ACHN (cell line): ENCODE results near the gene NSUN7.
"Not testable (repeated sequence)": the region's sequence is repeated elsewhere in the genome, so short reads cannot be mapped to it uniquely, and the experiment has no call there.

Source experiments
- DNase-seq: peaks from one replicate; pipeline ENCODE4 v3.0.0-alpha.2; 2015
- in situ Hi-C: cut with HindIII; loops from 2 replicates; pipeline ENCODE4 v1.10.0; 2017; ENCODE audit warnings: low sequenced_read_pairs, low pct_ligation_motif_present, low pct_unique_long_range_greater_than_20kb

Gene NSUN7

DNA sequence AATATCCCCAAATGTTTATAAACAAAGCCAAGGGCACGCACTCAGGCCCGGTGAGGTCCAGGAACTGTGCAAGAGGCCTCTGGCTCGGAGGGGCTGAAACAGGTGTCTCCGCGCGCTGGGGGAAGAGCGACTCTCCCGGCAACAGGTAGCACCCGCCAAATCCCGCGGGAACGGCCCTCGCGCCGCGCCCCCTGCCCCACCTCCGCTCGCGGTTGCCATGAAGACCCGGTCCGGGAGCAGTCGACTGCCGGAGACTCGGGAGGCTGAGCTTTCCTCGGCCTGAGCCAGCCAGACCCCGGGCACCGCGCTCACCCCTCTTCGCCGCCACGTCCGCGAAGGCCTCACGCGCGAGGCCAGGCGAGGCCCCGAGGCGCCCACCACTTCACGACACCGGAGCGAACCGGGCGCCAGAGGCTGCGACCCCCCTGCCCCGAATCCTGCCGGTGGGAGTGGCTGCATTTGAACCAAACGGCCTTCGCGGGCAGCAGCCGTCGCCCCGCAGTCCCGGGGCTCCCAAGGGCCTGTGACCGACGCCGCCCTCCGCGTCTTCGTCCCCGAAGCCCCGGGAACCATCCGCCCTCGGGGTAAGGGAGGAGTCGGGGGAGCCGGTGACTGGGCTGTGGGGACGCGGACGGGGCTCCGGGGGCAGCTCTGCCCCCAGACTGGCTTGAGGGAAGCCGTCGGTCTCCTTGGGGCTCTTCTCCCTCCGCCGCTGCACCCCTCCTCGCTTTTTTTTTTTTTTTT is at the start of gene NSUN7:
TSS of gene NSUN7 (plus strand) at position 239 of the 744 bp plus-strand sequence. CDS start 739 bp downstream, outside the sequence.
- in situ Hi-C loops = no loop called here
- peak; percentile 78 for DNase-seq

DNA sequence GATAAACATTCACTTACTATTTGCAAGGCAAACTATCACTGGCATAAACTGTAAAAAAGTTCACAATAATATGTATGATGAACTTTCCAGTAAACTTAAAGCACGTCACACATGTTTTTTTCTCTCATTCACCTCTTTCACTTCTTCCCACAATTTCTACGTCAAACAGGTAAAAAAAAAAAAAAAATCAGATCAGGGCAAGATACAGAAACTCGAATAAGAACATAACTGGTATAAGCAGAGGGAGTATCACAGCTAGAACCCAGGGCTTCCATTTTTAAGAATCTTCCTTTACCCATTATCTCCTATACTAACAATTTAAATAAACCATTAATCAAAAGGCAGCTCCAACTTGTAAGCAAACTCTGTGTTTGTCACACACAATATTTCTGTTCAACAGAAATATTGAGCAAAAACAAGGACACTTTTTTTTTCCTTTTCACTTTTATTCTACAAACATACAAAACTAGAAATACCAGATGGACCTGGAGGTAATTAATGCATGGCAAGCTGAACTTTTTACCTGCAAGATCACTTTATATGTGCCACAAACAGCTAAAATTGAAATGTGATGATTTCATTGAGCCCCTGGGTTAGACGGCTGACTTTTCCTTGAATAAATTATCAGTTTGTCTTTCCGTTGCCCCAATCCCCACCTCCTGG is 47.5 kb upstream of the NSUN7 start:
- no peak for DNase-seq

DNA sequence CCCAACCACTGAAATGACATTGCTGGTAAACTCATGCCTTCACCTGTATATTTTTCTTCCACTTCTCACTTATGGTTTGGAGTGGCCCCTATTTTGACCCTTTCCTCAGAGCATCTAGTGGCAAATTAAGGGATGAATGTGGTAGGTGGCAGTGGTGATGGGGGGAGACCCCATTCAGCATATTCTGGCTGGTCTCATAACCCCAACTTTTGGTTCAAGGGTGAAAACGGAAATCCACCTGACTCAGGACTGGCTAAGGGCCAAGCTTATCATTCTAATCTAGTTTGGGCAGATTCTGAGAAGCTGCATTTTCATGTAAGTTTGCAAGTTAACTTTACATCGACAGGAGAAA is 47.0 kb upstream of the NSUN7 start:
- no peak for DNase-seq
- in situ Hi-C loops = no loop called here

More for the DNA sequence above, 47.5 kb upstream of the NSUN7 start:
- in situ Hi-C loops = no loop called here

DNA sequence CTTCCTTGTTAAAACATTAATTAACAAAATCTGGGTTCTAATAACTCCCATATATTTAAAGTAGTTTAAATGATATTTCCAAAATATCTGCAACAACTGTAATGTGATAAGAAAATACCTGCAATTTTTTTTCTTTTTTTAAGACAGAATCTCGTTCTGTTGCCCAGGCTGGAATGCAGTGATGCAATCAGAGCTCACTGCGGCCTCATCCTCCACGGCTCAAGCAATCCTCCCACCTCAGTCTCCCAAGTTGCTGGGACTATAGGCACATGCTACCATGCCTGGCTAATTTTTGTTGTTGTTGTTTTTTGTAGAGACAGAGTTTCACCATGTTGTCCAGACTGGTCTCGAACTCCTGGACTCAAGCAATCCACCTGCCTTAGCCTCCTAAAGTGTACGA is 45.7 kb upstream of the NSUN7 start:
- no peak for DNase-seq
- in situ Hi-C loops = no loop called here

- no peak for DNase-seq
- in situ Hi-C loops = no loop called here
These were observed 39.1 kb upstream of the NSUN7 start for GRCh38 chr4:40710484-40711254.

DNA sequence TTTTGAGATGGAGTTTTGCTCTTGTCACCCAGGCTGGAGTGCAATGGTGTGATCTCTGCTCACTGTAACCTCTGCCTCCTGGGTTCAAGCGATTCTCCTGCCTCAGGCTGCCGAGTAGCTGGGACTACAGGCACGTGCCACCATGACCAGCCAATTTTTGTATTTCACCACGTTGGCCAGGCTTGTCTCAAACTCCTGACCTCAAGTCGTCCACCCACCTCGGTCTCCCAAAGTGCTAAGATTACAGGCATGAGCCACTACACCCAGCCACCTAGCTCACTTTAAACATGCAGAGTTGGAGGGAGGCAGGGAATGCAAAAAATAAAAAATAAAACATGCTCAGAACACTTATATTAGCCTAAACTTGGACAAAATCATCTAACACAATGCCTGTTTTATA is 36.8 kb upstream of the NSUN7 start:
- in situ Hi-C loops = not testable (repeated sequence)

DNA sequence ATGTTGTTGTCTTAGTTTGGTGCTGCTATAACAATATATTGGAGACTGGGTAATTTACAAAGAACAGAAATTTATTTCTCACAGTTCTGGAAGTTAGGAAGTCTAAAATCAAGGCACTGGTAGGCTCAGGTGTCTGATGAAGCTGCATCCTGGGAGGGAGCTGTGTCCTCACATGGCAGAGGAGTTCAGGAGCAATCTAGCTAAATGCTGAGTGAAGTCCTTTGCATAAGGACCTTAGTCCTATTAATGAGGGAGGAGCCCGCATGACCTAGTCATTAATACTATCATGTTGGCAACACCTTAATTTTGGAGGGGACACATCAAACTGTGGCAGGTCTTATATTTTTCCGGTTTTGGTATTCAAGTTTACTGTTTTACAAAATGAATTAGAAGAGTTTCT is 36.0 kb upstream of the NSUN7 start:
- DNase-seq = no peak
- in situ Hi-C loops = no loop called here

More for the DNA sequence above, 36.8 kb upstream of the NSUN7 start:
- not testable (repeated sequence) for DNase-seq

GRCh38 chr4:40718586-40718985 is 31.2 kb upstream of the NSUN7 start:
- no peak for DNase-seq
- in situ Hi-C loops = no loop called here

DNA sequence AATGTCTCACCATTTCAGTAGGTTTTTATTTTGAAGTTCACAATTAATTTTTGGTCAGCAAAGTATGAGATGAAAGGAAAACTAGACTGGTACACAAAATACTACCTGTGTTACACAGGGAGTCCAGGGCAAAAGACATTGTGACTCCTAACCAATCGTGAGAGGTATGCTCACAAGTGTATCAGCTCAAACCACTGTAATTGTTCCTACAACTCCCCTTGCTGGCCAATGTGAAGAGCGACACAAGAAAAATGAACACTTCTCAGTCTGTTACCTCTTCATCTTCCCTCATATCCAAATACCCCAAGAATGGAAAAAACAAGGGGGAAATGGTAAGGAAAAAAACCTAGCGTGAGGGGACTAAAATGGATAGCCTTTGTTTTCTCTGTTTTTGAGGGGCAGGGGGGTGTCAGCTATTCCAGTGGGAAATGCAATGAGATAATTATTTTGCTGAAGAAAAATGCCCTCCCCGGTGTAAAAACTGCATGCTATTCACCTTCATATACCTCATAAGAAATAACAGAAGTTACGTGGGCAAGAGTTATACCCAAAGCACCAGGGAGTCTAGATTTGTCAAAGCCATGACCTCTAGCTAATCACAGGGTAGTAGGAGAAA is 30.6 kb upstream of the NSUN7 start:
- in situ Hi-C loops = no loop called here
- DNase-seq = peak; percentile 64

DNA sequence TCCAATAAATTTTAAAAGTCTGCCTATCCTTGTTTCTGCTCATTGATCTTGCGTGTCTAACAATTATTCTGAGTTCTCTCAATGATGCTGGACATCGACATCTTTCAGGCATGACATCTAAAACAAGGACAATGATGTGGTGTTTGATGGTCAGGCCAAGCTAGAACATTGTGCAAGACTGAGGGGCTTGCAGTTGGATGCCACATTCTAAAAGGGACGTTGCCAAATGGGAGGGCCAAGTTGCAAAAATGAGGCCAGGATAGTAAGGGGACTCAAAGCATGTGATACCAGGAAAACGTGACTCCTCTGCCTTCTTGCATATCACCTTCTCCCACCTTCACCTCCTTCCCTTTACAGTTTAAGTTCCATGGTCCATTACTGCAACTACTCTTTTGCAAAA is 29.4 kb upstream of the NSUN7 start:
- no peak for DNase-seq
- in situ Hi-C loops = no loop called here

DNA sequence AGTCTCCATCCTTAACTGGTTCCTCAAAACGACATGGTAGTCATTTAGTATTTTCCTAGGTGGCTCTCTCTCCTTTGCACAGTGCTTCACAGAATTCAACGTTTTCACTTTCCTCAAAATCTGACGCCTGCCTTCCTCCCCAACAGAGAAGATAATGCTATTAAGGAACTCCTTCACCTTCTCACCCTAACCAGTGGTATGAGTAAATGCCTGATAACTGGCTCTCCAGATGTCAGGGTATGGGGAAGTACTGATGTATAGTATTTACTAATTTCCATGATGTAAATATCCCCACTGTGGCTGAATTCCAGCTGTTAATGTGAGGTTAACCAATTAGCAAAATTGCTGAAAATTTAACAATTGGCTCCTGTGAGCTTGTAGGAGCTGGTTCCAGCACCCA is 28.8 kb upstream of the NSUN7 start:
- no peak for DNase-seq
- in situ Hi-C loops = no loop called here

GRCh38 chr4:40721730-40722171 is 28.0 kb upstream of the NSUN7 start:
- in situ Hi-C loops = no loop called here
- DNase-seq = no peak

DNA sequence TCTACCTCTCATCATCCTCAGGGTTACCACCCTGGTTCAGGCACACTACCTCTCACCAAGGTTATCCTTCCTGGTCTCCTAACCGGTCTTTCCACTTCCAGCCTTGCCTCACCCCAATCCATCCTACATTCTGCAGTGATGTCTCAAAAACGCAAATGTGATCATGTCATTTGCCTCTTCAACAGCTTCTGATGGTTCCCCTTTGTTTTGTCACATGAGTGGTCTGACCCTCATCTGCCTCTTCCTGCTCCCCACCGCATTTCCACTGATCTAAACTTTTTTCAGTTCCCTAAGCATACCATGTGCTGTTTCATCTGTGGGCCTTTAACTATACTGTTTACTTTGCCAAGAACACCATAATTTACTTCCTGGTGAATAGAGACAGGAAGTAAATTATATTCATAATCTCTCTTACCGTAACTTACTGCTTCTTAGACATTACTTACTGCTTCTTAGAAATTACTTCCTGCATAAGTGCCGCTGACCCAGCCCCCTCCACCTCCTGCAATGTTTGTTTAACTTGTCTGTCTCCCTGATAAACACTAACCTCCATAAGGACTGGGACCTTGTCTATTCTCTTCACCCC is 27.1 kb upstream of the NSUN7 start:
- no peak for DNase-seq
- in situ Hi-C loops = no loop called here

DNA sequence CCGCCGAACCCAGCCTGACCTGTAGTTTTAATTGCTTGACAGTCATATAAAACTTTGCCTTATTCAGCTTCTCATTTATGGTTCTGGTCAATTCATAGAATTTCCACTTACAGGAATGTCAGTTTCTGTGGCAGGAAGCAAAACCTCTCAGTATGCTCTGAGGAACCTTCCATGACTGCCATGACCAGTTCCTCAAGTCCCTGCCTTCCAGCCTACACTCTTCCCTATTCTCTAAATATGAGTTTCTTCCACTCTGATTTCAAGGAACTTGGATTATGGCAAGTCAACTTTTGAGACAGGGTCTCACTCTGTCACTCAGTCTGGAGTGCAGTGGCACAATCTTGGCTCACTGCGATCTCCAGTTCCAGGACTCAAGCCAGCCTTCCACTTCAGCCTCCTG is 26.0 kb upstream of the NSUN7 start:
- in situ Hi-C loops = no loop called here
- no peak for DNase-seq

GRCh38 chr4:40728333-40728732 is 21.4 kb upstream of the NSUN7 start:
- in situ Hi-C loops = no loop called here
- DNase-seq = no peak

GRCh38 chr4:40729555-40729954 is 20.2 kb upstream of the NSUN7 start:
- in situ Hi-C loops = no loop called here
- no peak for DNase-seq

- DNase-seq = no peak
- in situ Hi-C loops = no loop called here
These were observed 19.6 kb upstream of the NSUN7 start for GRCh38 chr4:40730091-40730679.

DNA sequence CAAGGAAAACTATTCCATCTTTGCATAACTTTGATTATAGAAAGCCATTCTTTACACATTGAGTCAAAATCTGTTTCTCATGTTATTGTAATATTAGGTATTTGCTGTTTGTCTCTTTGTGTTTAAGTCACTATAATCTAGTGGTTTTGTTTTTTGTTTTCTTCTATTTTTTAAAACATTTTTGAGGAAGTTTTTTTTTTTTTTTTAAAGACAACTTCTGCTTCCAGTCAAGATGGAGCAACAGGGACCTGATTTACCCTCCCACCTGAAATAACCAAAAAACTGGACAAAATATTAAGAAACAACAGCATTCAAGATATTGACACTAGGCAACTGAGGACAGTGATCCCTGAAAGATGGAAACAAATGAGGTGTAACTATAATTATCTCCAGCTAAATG is 18.4 kb upstream of the NSUN7 start:
- DNase-seq = no peak
- in situ Hi-C loops = no loop called here
